Muscle of leg (tissue), 11 donors: Measurements from ENCODE around the gene CTAGE15. TPM values are rescaled to one million over a fixed set of nuclear protein-coding genes. Genes with fewer than 3 reads are reported as not detected.
"Not testable (repeated sequence)": the region's sequence is repeated elsewhere in the genome, so short reads cannot be mapped to it uniquely, and the experiment has no call there.

Experiments used
- DNase-seq: peaks from one replicate; pipeline ENCODE4 v3.0.0; 2013
- H3K27ac ChIP-seq: one replicate; pipeline ENCODE4 v1.5.1; 2013; ENCODE audit warnings: mild to moderate bottlenecking, low read length, control low read depth
- H3K27me3 ChIP-seq: one replicate; pipeline ENCODE4 v1.6.1; 2013; ENCODE audit warnings: low read length; ENCODE audit not compliant: control insufficient read depth, insufficient read depth
- H3K36me3 ChIP-seq: one replicate; pipeline ENCODE4 v1.6.1; 2013; ENCODE audit warnings: low read length; ENCODE audit not compliant: control insufficient read depth, insufficient read depth
- H3K4me1 ChIP-seq: one replicate; pipeline ENCODE4 v1.6.1; 2013; ENCODE audit warnings: low read length; ENCODE audit not compliant: control insufficient read depth, insufficient read depth
- H3K4me3 ChIP-seq: one replicate; pipeline ENCODE4 v1.5.1; 2013; ENCODE audit warnings: low read length, control low read depth
- H3K9me3 ChIP-seq: replicated peaks from 2 replicates; pipeline ENCODE4 v1.6.1; 2013; ENCODE audit warnings: low read depth, low read length; ENCODE audit not compliant: control insufficient read depth
- WGBS: methylation state at CpG from one replicate; pipeline ENCODE4 v1.1.5; 2013; ENCODE audit warnings: missing lambda C conversion rate; ENCODE audit not compliant: insufficient coverage; 5-methylcytosine and 5-hydroxymethylcytosine counted together
- polyA plus RNA-seq, 8 donors: library from polyadenylated mRNA; unstranded; fragments of 120-200 nt; gene quantifications; one replicate each; pipeline versions ENCODE4 v1.2.1 to v1.2.3, GENCODE V29; 2013; ENCODE audit warnings: inconsistent platforms in 1 of 8, low replicate concordance in 1 of 8; ENCODE audit not compliant: insufficient read length in 8 of 8, insufficient read depth in 1 of 8
- total RNA-seq: library from RNA; stranded (reverse); fragments of 120-200 nt; gene quantifications from one replicate; pipeline ENCODE4 v1.2.4, GENCODE V29; 2013

The CTAGE15 gene
- total and polyA plus RNA-seq, 9 donors = 0.11 to 0.90 (median 0.31) TPM; not detected in 3

DNA sequence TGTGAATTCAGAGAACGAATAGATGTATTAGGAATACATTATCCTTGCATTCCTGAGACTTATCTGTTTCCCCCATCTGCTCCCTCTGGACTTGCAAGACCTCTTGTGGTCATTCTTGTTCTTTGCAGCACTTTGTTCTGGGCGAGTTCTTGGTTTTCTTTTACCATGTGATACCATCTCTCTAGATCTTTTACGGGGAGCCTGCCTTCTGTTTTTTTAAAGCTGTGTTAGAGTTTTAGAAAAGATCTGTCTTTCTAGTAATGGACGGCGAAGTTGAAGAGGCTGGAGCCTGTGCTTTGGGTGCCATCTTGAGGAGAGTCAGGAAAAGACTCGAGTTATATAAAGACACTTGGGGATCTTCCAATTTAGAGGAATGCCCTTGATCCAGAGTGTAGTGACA lies 8.3 kb upstream of the CTAGE15 start:
- DNase-seq, H3K27ac ChIP-seq, H3K9me3 ChIP-seq, H3K36me3 ChIP-seq, H3K4me1 ChIP-seq, H3K27me3 ChIP-seq, H3K4me3 ChIP-seq: not testable (repeated sequence)
- no CpG with 5 or more reads among the region's 6 CpGs for WGBS

DNA sequence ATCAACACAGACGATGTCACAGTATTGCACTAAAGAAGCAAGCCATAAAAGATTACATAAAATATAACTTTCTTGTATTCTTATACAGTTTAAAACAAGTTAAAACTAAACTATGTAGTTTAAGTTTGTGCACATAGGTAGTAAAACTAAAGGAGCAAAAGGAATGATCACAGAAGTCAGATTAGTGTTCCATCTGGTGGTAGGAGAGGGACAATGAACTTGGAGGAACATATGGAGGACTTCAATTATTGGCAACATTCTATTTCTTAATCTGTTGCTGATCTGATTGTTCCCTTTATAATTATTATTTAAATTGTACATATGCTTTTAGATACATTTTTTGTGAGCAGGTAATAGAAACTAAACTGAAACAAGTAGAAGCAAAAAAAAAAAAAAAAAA lies 5.6 kb upstream of the CTAGE15 start:
- H3K4me1 ChIP-seq, H3K27ac ChIP-seq, H3K36me3 ChIP-seq, H3K4me3 ChIP-seq, H3K9me3 ChIP-seq, H3K27me3 ChIP-seq, DNase-seq: not testable (repeated sequence)
- WGBS = no CpG with 5 or more reads among the region's 1 CpG

DNA sequence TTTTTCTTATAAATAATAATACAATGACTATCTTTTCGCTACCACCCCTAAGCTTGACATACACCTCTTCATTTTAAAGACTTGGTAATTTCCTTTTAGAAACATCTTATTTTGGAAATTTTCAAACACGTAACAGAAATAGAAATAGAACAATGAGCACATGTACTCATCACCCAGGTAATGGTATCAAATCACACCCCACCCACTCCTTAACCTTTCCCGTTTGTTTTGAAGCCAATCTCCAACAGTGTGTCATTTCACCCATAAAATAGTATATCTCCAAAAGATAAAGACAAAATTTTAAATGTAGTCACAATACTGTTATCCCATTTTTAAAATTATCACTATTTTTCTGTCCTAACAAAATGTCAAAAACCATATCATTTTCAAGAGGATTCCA lies 16.6 kb downstream of the CTAGE15 start:
- not testable (repeated sequence) for H3K27ac ChIP-seq, DNase-seq, H3K36me3 ChIP-seq, H3K27me3 ChIP-seq, H3K4me1 ChIP-seq, H3K9me3 ChIP-seq, H3K4me3 ChIP-seq
- WGBS = no CpG with 5 or more reads among the region's 3 CpGs

- not testable (repeated sequence) for H3K4me1 ChIP-seq, DNase-seq, H3K4me3 ChIP-seq, H3K27me3 ChIP-seq, H3K36me3 ChIP-seq, H3K27ac ChIP-seq, H3K9me3 ChIP-seq
These were observed 18.3 kb downstream of the CTAGE15 start for GRCh38 chr7:143589897-143590296.

GRCh38 chr7:143598086-143598485 lies 26.5 kb downstream of the CTAGE15 start:
- not testable (repeated sequence) for DNase-seq, H3K9me3 ChIP-seq, H3K27ac ChIP-seq, H3K4me3 ChIP-seq, H3K27me3 ChIP-seq, H3K4me1 ChIP-seq, H3K36me3 ChIP-seq
- WGBS = no CpG with 5 or more reads among the region's 11 CpGs

- not testable (repeated sequence) for H3K4me1 ChIP-seq, H3K27me3 ChIP-seq, H3K9me3 ChIP-seq, H3K27ac ChIP-seq, DNase-seq, H3K4me3 ChIP-seq, H3K36me3 ChIP-seq
- no CpG with 5 or more reads among the region's 2 CpGs for WGBS
These were observed 31.9 kb downstream of the CTAGE15 start for GRCh38 chr7:143603549-143603948.

DNA sequence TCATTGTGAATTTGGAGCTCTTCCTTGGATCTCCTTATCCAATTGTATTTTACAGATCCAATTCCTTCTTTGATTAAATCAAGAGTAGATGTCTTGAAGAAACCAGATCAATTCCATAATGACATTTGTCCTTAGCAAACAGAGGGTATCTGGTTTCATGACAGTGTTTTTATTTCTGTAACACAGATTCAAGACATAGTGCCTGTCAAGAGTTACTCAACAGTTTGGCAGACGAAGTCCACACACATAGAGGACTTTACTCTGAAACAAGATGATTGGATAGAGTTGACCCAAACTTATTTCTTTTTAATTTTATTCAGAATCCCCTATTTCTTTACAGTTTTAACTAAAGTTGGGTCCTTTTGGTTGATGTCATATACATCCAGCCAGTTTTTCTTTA lies 34.5 kb downstream of the CTAGE15 start:
- no CpG with 5 or more reads among the region's 1 CpG for WGBS
- H3K27ac ChIP-seq, H3K4me3 ChIP-seq, H3K4me1 ChIP-seq, DNase-seq, H3K9me3 ChIP-seq, H3K27me3 ChIP-seq, H3K36me3 ChIP-seq: not testable (repeated sequence)

- H3K4me3 ChIP-seq, H3K4me1 ChIP-seq, H3K27me3 ChIP-seq, H3K27ac ChIP-seq, H3K36me3 ChIP-seq, H3K9me3 ChIP-seq: not testable (repeated sequence)
- WGBS = no CpG with 5 or more reads among the region's 6 CpGs
- peak; percentile 0 for DNase-seq
These were observed 43.9 kb downstream of the CTAGE15 start for GRCh38 chr7:143615545-143615944.

GRCh38 chr7:143617204-143617603 lies 45.6 kb downstream of the CTAGE15 start:
- H3K4me3 ChIP-seq, H3K4me1 ChIP-seq, H3K27ac ChIP-seq, H3K9me3 ChIP-seq, DNase-seq, H3K36me3 ChIP-seq, H3K27me3 ChIP-seq: not testable (repeated sequence)
- WGBS = no CpG with 5 or more reads among the region's 1 CpG

DNA sequence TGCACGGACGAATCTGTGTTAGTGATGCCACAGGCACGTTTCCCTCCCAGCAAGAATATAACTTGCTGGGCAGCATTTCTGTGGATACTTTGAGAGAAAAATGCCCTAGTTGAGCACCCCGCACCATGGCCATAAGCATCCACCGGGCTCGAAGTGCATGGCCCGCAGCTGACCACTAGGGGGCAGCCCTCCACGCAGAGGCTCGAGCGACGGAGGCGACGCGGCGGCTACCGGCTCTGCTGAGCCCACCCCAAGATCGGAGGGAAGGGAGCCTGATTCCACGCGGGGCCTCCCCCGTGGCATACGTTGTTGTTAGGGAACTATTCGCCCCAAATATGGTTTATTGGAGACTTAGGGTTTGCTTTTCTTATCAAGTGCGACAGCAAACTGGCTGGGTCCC lies 48.5 kb downstream of the CTAGE15 start:
- H3K27ac ChIP-seq, H3K36me3 ChIP-seq, H3K9me3 ChIP-seq, DNase-seq, H3K4me1 ChIP-seq, H3K4me3 ChIP-seq, H3K27me3 ChIP-seq: not testable (repeated sequence)
- WGBS = no CpG with 5 or more reads among the region's 23 CpGs

DNA sequence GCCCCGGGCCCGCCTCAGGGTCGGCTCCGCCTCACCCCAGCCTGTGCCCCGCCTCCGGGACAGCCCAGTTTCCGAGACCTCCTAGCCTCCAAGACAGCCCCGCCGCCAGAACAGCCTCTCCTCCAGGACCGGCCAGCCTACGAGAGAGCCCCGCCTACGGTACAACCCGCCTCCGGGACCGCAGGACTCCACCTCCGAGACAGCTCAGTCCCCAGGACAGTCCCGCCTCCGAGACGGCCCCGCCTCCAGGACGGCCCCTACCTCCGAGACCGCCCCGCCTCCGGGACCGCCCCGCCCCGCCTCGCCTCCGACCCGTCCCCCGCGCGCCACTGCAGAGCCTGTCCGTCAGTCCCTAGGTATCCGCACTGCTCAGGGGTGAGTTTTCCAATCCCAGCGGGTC lies 49.0 kb downstream of the CTAGE15 start, which contains the start of gene TCAF2:
Gene TCAF2, plus strand, starts transcription at position 329 of the 400 bp plus-strand sequence.
- no CpG with 5 or more reads among the region's 38 CpGs for WGBS
- not testable (repeated sequence) for H3K4me1 ChIP-seq, DNase-seq, H3K36me3 ChIP-seq, H3K27me3 ChIP-seq, H3K9me3 ChIP-seq, H3K27ac ChIP-seq, H3K4me3 ChIP-seq
